Neutrophil (primary cell): Measurements from ENCODE around the gene HOMER1.

Source experiments
- H3K27ac ChIP-seq: fragments of 200-600 bp; sonication (generic); 2 replicates; pipeline ENCODE4 v1.5.1; 2016; ENCODE audit warnings: mild to moderate bottlenecking, moderate library complexity
- H3K27me3 ChIP-seq: fragments of 200-600 bp; sonication (generic); 2 replicates; pipeline ENCODE4 v1.6.0; 2016; ENCODE audit warnings: mild to moderate bottlenecking
- H3K36me3 ChIP-seq: fragments of 200-600 bp; sonication (generic); 2 replicates; pipeline ENCODE4 v1.5.1; 2017
- H3K4me1 ChIP-seq, 2 experiments: fragments of 200-600 bp in 1 of 2; sonication (generic) in 1 of 2; 1 replicate in 1 of 2; 2 replicates in 1 of 2; pipeline versions ENCODE4 v1.5.1 to v1.6.1; 2013 to 2016; ENCODE audit warnings: low read depth in 1 of 2, low read length in 1 of 2, mild to moderate bottlenecking in 1 of 2, moderate library complexity in 1 of 2; ENCODE audit not compliant: control insufficient read depth in 1 of 2, insufficient read depth in 1 of 2
- H3K4me3 ChIP-seq, 2 experiments: fragments of 200-600 bp in 1 of 2; sonication (generic) in 1 of 2; 1 replicate in 1 of 2; 2 replicates in 1 of 2; pipeline ENCODE4 v1.5.1; 2013 to 2016; ENCODE audit warnings: low read depth in 1 of 2, low read length in 1 of 2, mild to moderate bottlenecking in 1 of 2, moderate library complexity in 1 of 2
- H3K9me3 ChIP-seq: fragments of 200-600 bp; sonication (generic); 2 replicates; pipeline ENCODE4 v1.5.1; 2016
- TF ChIP-seq, protein P1 (sequence below): fragments of 200-600 bp; sonication (generic); IDR thresholded peaks from 2 replicates; pipeline ENCODE4 v1.5.1; 2016; ENCODE audit warnings: antibody characterized with exemption

HOMER1 gene

DNA sequence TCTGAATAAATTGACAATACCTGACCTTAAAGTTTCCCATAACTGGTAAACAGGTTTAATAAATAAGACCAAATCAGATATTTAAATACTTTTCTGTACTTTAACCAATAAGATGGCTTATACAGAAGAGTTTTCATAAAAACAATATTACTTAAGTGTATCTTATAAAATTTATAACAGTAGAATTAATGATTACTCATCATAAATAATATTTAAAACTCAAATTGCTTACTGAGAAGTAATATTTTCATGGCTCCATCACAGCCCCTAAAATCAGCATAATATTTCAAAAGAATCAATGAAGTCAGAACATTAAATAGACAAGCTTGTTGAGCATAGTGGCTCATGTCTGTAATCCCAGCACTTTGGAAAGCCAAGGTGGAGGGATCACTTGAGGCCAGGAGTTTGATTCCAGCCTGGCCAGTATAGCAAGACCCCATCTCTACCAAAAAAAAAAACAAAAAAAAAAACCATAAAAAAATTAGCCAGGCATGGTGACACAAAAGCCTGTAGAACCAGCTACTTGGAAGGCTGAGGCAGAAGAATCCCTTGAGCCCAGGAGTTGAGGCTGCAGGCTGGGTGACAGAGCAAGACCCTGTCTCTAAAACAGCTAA, 23.5 kb downstream of the HOMER1 start:
- H3K4me3 ChIP-seq: no peak overlapping the region
- peaks cover 66% of the 10 kb centered on the region for H3K27me3 ChIP-seq
- H3K27ac ChIP-seq: no peak overlapping the region
- TF ChIP-seq, protein P1, sequence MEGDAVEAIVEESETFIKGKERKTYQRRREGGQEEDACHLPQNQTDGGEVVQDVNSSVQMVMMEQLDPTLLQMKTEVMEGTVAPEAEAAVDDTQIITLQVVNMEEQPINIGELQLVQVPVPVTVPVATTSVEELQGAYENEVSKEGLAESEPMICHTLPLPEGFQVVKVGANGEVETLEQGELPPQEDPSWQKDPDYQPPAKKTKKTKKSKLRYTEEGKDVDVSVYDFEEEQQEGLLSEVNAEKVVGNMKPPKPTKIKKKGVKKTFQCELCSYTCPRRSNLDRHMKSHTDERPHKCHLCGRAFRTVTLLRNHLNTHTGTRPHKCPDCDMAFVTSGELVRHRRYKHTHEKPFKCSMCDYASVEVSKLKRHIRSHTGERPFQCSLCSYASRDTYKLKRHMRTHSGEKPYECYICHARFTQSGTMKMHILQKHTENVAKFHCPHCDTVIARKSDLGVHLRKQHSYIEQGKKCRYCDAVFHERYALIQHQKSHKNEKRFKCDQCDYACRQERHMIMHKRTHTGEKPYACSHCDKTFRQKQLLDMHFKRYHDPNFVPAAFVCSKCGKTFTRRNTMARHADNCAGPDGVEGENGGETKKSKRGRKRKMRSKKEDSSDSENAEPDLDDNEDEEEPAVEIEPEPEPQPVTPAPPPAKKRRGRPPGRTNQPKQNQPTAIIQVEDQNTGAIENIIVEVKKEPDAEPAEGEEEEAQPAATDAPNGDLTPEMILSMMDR: no peak
- H3K36me3 ChIP-seq: no peaks in the 10 kb centered on the region
- H3K9me3 ChIP-seq: no peaks in the 10 kb centered on the region
- H3K4me1 ChIP-seq: no peaks in the 10 kb centered on the region

DNA sequence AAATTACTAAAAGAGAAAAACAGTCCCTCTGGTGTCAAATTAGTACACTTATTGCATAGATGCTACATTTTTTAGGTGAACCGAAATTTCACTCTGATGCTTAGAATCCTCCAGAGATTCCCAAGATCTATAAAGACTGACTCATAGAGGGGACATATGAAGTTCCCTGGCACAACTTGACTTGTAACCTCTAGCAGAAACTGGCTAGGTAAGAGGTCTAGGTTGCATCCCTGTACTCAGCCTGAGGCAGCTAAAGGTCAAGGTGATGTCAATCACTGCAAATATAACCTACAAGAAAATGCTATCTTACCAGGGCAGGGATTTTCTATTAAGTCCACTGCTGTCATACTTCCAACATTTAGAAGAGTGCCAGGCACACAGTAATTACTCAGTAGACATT, 24.2 kb downstream of the HOMER1 start:
- Histone ChIP-seq H3K4me1 (no peaks in the 10 kb centered on the region), H3K9me3 (no peaks in the 10 kb centered on the region), H3K27ac (no peak overlapping the region), H3K4me3 (no peak overlapping the region), H3K36me3 (no peaks in the 10 kb centered on the region), H3K27me3 (peaks cover 62% of the 10 kb centered on the region)
- TF ChIP-seq, protein P1: no peak

DNA sequence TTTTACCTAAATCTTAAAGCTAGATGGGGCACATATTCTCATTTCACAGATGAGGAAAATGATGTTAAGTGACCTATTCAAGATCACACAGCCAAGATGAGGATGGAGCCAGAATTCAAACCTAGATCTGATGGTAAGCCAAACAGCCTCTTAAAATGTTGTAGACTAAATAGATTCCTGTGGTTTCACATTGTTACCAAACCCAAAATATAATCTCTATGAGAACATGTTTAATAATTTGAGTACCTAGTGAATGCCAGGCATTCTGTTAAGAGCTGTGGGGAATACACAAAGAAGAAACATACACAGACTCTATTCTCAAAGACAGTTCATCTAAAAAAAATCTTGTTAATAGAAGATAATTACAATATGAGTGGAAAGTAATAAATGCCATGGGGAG, 25.2 kb downstream of the HOMER1 start:
- Histone ChIP-seq H3K27me3 (peaks cover 53% of the 10 kb centered on the region), H3K4me3 (no peak overlapping the region), H3K36me3 (no peaks in the 10 kb centered on the region), H3K27ac (no peak overlapping the region), H3K9me3 (no peaks in the 10 kb centered on the region), H3K4me1 (no peaks in the 10 kb centered on the region)
- TF ChIP-seq, protein P1: no peak

DNA sequence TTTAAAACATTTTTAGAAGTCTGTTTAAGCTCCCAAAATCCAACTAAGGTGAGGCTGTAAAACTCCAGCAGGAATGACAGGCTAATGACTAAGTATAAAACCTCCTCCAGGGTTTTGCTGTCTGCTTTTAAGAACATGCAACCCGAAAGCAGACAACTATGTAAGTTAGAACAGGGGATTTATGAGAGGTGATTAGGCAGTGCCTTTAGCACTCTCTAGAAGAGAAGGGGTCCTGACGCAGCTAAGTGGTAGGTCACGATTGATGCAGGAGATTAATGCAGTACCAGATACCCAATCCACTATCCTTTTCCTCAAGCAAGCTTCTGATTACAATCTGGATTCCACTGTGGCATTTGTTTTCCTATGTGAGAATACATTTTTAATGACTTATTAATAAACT, 25.9 kb downstream of the HOMER1 start:
- TF ChIP-seq, protein P1: no peak
- Histone ChIP-seq H3K9me3 (no peaks in the 10 kb centered on the region), H3K4me3 (no peak overlapping the region), H3K27ac (no peak overlapping the region), H3K4me1 (no peaks in the 10 kb centered on the region), H3K36me3 (no peaks in the 10 kb centered on the region), H3K27me3 (peaks cover 46% of the 10 kb centered on the region)

DNA sequence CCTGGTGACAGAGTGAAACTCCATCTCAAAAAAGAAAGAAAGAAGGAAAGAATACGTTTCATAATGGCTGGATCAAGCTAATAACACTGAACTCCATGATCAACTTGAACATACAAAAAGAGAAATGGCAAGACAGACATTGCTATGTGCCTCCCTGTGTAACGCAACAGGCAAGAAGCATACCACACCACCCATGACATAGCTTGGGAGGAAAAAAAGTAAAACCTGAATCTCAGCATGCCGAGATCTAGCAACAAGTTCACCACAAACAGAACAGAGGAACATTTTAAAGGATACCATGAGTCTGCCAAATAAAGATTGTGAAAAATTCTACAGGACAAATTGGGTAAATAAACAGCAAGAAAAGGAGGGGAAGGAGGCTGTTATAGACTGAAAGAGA, 26.7 kb downstream of the HOMER1 start:
- no peaks in the 10 kb centered on the region for H3K9me3 ChIP-seq
- H3K36me3 ChIP-seq: no peaks in the 10 kb centered on the region
- peaks cover 46% of the 10 kb centered on the region for H3K27me3 ChIP-seq
- H3K27ac ChIP-seq: no peak overlapping the region
- no peak overlapping the region for H3K4me3 ChIP-seq
- no peaks in the 10 kb centered on the region for H3K4me1 ChIP-seq
- TF ChIP-seq, protein P1: no peak

DNA sequence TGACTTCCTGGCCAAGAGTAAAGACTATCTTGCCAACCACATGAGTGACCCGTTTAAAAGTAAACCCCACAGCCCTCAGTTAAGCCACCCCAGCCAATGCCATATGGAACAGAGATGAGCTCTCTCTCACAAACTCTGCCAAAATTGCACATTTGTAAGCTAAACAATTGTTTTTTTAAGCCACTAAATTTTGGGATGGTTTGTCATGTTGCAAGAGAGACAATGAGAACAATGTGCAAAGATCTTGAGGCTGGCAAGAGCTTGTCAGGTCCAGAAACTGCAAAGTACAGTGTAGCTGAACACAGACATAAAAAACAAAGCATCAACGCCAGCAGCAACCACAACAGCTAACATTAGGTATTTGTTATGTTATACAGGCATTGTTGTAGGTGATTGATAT, 27.8 kb downstream of the HOMER1 start:
- no peaks in the 10 kb centered on the region for H3K36me3 ChIP-seq
- no peak overlapping the region for H3K27ac ChIP-seq
- TF ChIP-seq, protein P1: no peak
- no peaks in the 10 kb centered on the region for H3K4me1 ChIP-seq
- H3K27me3 ChIP-seq: peaks cover 48% of the 10 kb centered on the region
- no peaks in the 10 kb centered on the region for H3K9me3 ChIP-seq
- H3K4me3 ChIP-seq: no peak overlapping the region
